Stimulated activated naive CD8-positive, alpha-beta T cell treated with anti-CD3 and anti-CD28 coated beads, Interleukin-15, amount 100 ng/mL, for 72 hours (primary cell): ENCODE measurements around the gene CAMKMT.
"Not testable (repeated sequence)": the region's sequence is repeated elsewhere in the genome, so short reads cannot be mapped to it uniquely, and the experiment has no call there.

ENCODE experiments used
- ATAC-seq: fragments of 150-1000 bp; cut with Tn5 transposase; 2 replicates; pipeline ENCODE4 v1.10.0; 2021; ENCODE audit warnings: mild to moderate bottlenecking, moderate library complexity
- DNase-seq, 2 donors: peaks; one replicate each; pipeline ENCODE4 v3.0.0; 2021 to 2022
- H3K27ac Mint-ChIP-seq, 2 donors: one replicate each; pipeline ENCODE4 v1.8.0; 2022; ENCODE audit warnings: mild to moderate bottlenecking in 2 of 2, mixed read lengths in 2 of 2, moderate library complexity in 2 of 2
- H3K27me3 Mint-ChIP-seq: one replicate; pipeline ENCODE4 v1.8.0; 2022; ENCODE audit warnings: mixed read lengths
- H3K4me1 Mint-ChIP-seq: one replicate; pipeline ENCODE4 v1.8.0; 2022; ENCODE audit warnings: mild to moderate bottlenecking, mixed read lengths
- H3K4me3 Mint-ChIP-seq, 2 donors: one replicate each; pipeline ENCODE4 v1.8.0; 2022; ENCODE audit warnings: mild to moderate bottlenecking in 2 of 2, mixed read lengths in 2 of 2, moderate library complexity in 1 of 2
- H3K9me3 Mint-ChIP-seq, 2 donors: one replicate each; pipeline ENCODE4 v1.8.0; 2022; ENCODE audit warnings: mixed read lengths in 2 of 2

CAMKMT gene

GRCh38 chr2:44564752-44565151 lies 203.0 kb downstream of the CAMKMT start:
- H3K27me3 Mint-ChIP-seq: no peaks in the 10 kb centered on the region
- H3K27ac Mint-ChIP-seq: no peak overlapping the region
- no peak overlapping the region for H3K4me3 Mint-ChIP-seq
- no peaks in the 10 kb centered on the region for H3K9me3 Mint-ChIP-seq
- no peak for DNase-seq
- no peak for ATAC-seq
- peaks cover 13% of the 10 kb centered on the region for H3K4me1 Mint-ChIP-seq

- Mint-ChIP-seq H3K27ac (no peak overlapping the region), H3K9me3 (no peaks in the 10 kb centered on the region), H3K4me3 (no peak overlapping the region), H3K27me3 (no peaks in the 10 kb centered on the region), H3K4me1 (peaks cover 26% of the 10 kb centered on the region)
- no peak for DNase-seq
- no peak for ATAC-seq
Measured at GRCh38 chr2:44566059-44566458, 204.3 kb downstream of the CAMKMT start.

GRCh38 chr2:44569491-44569890 lies 207.7 kb downstream of the CAMKMT start:
- no peak for ATAC-seq
- Mint-ChIP-seq H3K4me3 (no peak overlapping the region), H3K4me1 (peaks cover 43% of the 10 kb centered on the region), H3K9me3 (no peaks in the 10 kb centered on the region), H3K27ac (no peak overlapping the region), H3K27me3 (no peaks in the 10 kb centered on the region)
- no peak for DNase-seq

DNA sequence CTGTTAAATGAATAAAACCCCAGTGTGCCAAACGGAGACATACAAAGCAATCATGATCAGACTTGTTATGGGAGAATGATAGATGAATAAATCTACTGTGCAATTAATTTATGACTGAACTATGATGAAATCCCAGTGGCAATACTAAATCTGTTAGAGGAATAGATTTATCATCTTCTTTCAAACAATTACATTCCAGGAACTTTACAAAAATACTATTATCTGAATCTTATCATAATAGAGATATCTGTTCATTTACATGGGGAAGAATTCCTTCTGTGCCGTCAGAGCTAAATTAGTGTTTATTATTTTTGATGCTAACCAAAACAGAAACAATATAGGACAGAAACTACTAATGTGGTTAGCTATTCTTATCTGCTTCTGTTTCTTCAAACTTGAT lies 208.5 kb downstream of the CAMKMT start:
- Mint-ChIP-seq H3K9me3 (no peaks in the 10 kb centered on the region), H3K4me3 (no peak overlapping the region), H3K27me3 (no peaks in the 10 kb centered on the region), H3K4me1 (peaks cover 43% of the 10 kb centered on the region), H3K27ac (no peak overlapping the region)
- no peak for DNase-seq
- no peak for ATAC-seq

GRCh38 chr2:44570777-44571176 lies 209.0 kb downstream of the CAMKMT start:
- Mint-ChIP-seq H3K4me1 (peaks cover 43% of the 10 kb centered on the region), H3K27ac (no peak overlapping the region), H3K9me3 (no peaks in the 10 kb centered on the region), H3K4me3 (peak overlapping the region in 1 of 2 donors; percentile 13), H3K27me3 (no peaks in the 10 kb centered on the region)
- DNase-seq: no peak
- ATAC-seq: no peak

GRCh38 chr2:44572196-44572900 lies 210.6 kb downstream of the CAMKMT start:
- H3K27ac Mint-ChIP-seq: no peak overlapping the region
- DNase-seq (no peak), ATAC-seq (peak; percentile 84)
- H3K4me3 Mint-ChIP-seq: no peak overlapping the region
- no peaks in the 10 kb centered on the region for H3K9me3 Mint-ChIP-seq
- no peaks in the 10 kb centered on the region for H3K27me3 Mint-ChIP-seq
- peaks cover 46% of the 10 kb centered on the region for H3K4me1 Mint-ChIP-seq

DNA sequence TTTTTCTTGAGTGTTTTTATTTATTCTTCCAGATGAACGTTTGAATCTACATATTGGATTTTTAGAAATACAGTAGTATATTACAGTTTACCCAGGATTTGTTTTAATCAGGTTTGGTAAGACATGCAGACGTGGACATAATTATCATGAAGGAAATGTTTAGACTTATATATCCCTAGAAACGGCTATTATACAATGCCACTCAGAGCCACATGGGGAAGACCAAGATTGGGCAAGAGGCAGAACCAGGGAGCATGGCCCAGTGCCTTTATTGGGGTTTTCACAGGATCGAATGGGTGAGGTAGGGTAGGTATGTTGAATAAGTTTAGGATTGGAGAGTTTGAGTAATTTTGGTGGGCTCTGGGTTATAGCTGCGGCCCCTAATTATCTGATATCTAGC lies 212.2 kb downstream of the CAMKMT start:
- Mint-ChIP-seq H3K4me3 (no peak overlapping the region), H3K9me3 (no peaks in the 10 kb centered on the region), H3K4me1 (peaks cover 55% of the 10 kb centered on the region), H3K27me3 (no peaks in the 10 kb centered on the region), H3K27ac (no peak overlapping the region)
- no peak for DNase-seq
- no peak for ATAC-seq

DNA sequence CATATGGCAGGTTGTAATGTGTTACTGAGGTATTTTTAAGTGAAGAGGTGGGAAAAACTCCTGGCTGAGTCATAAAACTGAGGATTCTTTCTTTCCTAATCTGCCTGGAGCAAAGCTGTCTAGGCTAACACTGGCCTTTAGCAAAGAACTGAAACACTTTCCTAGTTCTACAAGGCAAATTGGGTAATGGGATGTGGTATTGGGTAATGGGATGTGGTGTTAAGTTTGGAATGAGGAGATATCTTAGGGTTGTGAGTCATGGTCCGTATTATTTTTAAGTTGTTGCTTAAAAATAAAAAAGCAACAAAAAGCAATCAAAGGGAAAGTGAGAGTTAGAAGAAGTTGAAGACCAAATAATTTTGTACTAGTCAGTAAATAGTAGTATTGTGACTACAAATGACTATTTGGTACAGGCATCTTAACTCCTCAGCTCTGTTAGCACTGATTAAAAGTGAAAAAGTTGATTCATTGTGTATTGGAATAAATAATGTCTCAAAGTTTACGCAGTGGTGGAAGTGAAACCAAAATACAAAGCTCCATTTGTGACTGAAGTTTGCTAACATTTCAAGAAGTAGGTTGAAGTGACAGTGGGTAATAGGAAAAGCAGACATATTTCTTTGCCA lies 216.8 kb downstream of the CAMKMT start:
- no peaks in the 10 kb centered on the region for H3K27me3 Mint-ChIP-seq
- H3K4me1 Mint-ChIP-seq: peaks cover 49% of the 10 kb centered on the region
- peak overlapping the region; percentile 10 to 79 for H3K27ac Mint-ChIP-seq
- no peak for DNase-seq
- H3K9me3 Mint-ChIP-seq: no peaks in the 10 kb centered on the region
- H3K4me3 Mint-ChIP-seq: peak overlapping the region; percentile 44 to 70
- ATAC-seq: peak; percentile 95

GRCh38 chr2:44579115-44579836 lies 217.5 kb downstream of the CAMKMT start:
- H3K27me3 Mint-ChIP-seq: no peaks in the 10 kb centered on the region
- peak; percentile 31 for ATAC-seq
- peak; percentile 12 to 18 for DNase-seq
- peak overlapping the region; percentile 75 to 79 for H3K27ac Mint-ChIP-seq
- peak overlapping the region; percentile 74 to 78 for H3K4me3 Mint-ChIP-seq
- no peaks in the 10 kb centered on the region for H3K9me3 Mint-ChIP-seq
- peaks cover 49% of the 10 kb centered on the region for H3K4me1 Mint-ChIP-seq

GRCh38 chr2:44579837-44580230 lies 218.1 kb downstream of the CAMKMT start:
- DNase-seq: no peak
- peaks cover 53% of the 10 kb centered on the region for H3K4me1 Mint-ChIP-seq
- H3K27me3 Mint-ChIP-seq: no peaks in the 10 kb centered on the region
- no peak for ATAC-seq
- no peak overlapping the region for H3K27ac Mint-ChIP-seq
- H3K9me3 Mint-ChIP-seq: no peaks in the 10 kb centered on the region
- peak overlapping the region; percentile 74 to 78 for H3K4me3 Mint-ChIP-seq

GRCh38 chr2:44580875-44581515 lies 219.2 kb downstream of the CAMKMT start:
- H3K27ac Mint-ChIP-seq: no peak overlapping the region
- H3K9me3 Mint-ChIP-seq: no peaks in the 10 kb centered on the region
- no peaks in the 10 kb centered on the region for H3K27me3 Mint-ChIP-seq
- peaks cover 61% of the 10 kb centered on the region for H3K4me1 Mint-ChIP-seq
- ATAC-seq (peak; percentile 67), DNase-seq (no peak)
- peak overlapping the region in 1 of 2 donors; percentile 2 for H3K4me3 Mint-ChIP-seq

- no peak for DNase-seq
- no peak overlapping the region for H3K4me3 Mint-ChIP-seq
- peaks cover 57% of the 10 kb centered on the region for H3K4me1 Mint-ChIP-seq
- ATAC-seq: no peak
- no peaks in the 10 kb centered on the region for H3K27me3 Mint-ChIP-seq
- no peaks in the 10 kb centered on the region for H3K9me3 Mint-ChIP-seq
- H3K27ac Mint-ChIP-seq: no peak overlapping the region
Measured at GRCh38 chr2:44582363-44583008, 220.7 kb downstream of the CAMKMT start.

- not testable (repeated sequence) for H3K27me3 Mint-ChIP-seq, ATAC-seq, DNase-seq, H3K27ac Mint-ChIP-seq, H3K4me1 Mint-ChIP-seq, H3K9me3 Mint-ChIP-seq, H3K4me3 Mint-ChIP-seq
Measured at GRCh38 chr2:44595615-44596014, 233.9 kb downstream of the CAMKMT start.

DNA sequence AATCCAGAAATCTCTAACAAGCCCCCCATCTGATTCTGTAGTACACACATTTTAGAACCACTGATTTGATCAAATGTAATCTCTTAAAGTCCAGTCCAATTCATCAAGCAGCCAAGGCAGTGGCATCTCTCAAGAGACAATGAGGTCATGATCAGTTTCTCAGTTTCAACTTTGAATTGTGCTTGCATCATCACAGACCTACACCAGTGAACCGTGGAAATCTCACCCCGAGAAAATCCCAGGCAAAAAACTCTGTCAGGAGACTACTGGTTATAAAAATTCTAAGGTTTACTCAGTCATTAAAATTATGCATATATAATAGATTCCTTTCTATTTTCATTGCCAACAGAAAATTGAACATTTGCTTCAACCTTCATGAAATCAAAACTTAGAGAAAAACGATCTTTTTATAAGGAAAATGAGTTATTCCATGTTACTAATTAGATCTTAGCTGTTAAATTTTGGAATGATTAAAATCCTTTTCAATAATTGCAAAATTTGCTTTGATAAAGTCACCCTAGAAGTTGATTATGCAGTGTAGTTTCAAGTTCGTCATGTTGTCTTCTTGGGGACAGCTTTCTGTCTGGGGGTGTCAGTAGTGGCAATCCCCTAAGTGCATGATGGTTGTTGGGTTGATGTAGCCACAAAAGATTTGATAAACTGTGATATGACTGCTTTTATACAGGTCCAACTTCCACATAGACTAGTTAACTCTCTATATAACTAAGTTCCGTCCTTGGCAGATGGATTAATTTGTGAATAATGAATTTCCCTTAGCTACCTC lies 235.0 kb downstream of the CAMKMT start:
- H3K27me3 Mint-ChIP-seq: no peaks in the 10 kb centered on the region
- H3K4me3 Mint-ChIP-seq: no peak overlapping the region
- peak overlapping the region in 1 of 2 donors; percentile 13 for H3K27ac Mint-ChIP-seq
- H3K4me1 Mint-ChIP-seq: peaks cover 6% of the 10 kb centered on the region
- no peaks in the 10 kb centered on the region for H3K9me3 Mint-ChIP-seq
- ATAC-seq (no peak), DNase-seq (no peak)
